NCI-H1105 (cell line): ENCODE measurements around the gene MRPL57.
"Not testable (repeated sequence)": the region's sequence is repeated elsewhere in the genome, so short reads cannot be mapped to it uniquely, and the experiment has no call there.

ENCODE experiments used
- DNase-seq: peaks from one replicate; lab custom pipeline; 2025; lab: John Stamatoyannopoulos, UW

MRPL57 gene

DNA sequence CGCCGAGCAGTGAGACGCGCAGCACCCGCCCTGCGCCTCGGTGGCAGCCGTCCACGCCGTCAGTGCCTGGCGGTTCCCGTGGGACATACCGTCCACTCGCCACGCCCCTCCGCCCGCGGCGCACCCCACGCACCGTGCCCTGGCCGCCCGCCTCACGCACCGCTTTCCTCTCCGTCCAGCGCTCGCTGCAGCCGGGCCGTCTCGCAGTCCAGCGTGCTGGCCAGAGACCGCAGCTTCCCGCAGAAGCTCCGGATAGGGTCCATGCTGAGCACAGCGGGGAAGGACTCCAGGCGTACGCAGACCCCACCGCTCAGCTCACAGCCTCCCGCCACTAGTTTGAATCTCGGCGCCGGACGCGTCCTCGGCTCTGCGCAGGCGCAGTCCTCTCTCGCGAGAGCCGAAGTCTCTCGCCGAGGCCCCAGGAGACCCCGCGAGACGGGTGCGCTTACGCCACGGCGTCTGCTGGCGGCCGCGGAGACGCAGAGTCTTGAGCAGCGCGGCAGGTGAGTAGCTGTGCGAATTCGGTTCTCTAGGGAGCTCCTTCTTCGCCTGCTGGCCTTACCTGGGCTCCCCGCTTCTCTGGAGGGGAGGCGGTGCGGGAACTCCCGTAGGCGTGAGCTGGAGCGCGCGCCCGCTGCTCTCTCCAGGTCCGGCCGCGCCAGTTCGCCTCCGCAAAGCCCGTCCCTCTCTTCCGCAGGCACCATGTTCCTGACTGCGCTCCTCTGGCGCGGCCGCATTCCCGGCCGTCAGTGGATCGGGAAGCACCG is at the start of gene MRPL57, which contains the start of gene SKA3:
MRPL57 (plus strand) TSS at position 444 of the 767 bp plus-strand sequence; CDS start at position 703, 259 bp downstream.
SKA3 (minus strand) TSS at position 338 of the 767 bp plus-strand sequence; CDS start at position 263, 75 bp downstream.
- DNase-seq: peak; percentile 85

DNA sequence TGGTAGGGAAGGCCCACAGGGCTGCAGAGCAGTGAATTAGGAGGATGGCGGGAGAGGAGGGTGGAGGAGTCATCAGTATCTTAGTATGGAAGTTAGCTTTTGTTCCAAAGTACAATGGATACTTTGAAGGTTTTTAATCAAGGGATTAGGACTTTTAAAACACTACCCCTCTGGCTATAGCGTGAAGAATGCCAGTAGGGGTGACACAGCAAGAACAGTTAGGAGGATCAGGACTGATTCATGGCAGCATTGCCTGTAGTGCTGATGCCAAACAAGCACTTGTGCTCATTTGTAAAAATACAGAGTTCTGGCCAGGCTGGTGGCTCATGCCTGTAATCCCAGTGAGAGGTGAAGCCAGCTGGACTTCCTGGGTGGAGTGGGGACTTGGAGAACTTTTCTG is 46.3 kb upstream of the MRPL57 start:
- no peak for DNase-seq

DNA sequence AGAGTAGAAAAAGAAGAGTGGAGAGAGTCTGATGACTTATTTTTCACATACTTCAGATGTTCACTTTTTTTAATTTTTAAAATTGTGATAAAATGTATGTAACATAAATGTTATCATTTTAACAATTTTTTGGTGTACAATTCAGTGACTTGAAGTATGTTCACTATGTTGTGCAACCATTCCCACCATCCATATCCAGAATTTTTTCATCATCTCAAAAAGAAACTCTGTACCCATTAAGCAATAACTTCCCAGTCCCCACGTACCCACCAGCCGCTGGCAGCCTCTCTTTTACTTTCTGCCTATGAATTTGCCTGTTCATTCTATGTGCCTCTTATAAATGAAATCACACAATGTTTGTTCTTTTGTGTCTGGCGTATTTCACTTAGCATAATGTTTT is 43.4 kb upstream of the MRPL57 start:
- DNase-seq: no peak

DNA sequence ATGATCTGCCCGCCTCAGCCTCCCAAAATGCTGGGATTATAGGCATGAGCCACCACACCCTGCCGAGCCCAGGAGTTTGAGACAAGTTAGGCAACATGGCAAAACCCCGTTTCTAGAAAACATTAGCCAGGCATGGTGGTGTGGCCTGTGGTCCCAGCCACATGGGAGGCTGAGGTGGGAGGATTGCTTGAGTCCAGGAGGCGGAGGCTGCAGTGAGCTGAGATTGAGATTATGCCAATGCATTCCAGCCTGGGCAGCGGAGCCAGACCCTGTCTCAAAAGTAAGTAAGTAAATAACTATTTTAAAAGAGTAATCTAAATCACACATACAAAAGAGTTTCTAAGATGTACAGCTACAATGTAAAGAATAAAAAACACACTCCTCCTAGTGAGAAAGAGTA is 42.0 kb upstream of the MRPL57 start:
- no peak for DNase-seq

DNA sequence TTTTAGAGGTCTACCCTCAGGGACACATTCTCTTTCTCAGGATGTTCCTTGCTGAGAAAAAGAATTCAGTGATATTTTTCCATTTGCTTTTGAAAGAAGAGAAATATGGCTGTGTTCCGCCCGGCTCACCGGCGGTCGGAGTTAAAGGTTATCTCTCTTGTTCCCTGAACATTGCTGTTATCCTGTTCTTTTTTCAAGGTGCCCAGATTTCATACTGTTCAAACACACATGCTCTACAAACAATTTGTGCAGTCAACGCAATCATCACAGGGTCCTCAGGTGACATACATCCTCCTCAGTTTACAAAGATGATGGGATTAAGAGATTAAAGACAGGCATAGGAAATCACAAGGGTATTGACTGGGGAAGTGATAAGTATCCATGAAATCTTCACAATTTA is 40.6 kb upstream of the MRPL57 start:
- not testable (repeated sequence) for DNase-seq

DNA sequence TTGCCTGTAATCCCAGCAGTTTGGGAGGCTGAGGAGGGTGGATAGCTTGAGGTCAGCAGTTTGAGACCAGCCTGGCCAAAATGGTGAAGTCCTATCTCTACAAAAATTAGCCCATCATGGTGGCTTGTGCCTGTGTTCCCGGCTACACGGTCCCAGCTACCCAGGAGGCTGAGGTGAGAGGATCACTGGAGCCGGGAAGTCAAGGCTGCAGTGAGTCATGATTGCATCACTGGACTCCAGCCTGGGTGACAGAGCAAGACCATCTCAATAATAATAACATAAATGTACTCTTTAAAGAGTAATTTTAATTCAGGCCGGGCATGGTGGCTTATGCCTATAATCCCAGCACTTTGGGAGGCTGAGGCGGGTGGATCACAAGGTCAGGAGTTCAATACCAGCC is 38.8 kb upstream of the MRPL57 start:
- no peak for DNase-seq

- no peak for DNase-seq
These were observed 37.9 kb upstream of the MRPL57 start for GRCh38 chr13:21138561-21138960.

GRCh38 chr13:21139374-21139773 is 37.1 kb upstream of the MRPL57 start:
- DNase-seq: no peak

DNA sequence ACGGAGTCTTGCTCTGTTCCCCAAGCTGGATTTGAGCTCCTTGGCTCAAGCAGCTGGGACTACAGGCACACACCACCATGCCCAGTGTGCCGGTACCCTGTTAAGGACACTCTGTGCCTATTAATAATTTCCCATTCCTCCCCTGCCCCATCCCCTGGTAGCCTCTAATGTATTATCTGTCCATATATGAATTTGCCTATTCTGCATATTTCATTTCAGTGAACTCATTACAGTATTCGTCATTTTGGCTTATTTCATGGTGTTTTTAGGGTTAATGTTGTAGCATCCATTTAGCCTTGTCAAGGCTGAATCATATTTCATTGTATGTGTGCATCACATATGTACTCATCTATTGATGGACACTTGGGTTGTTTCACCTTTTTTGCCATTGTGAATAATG is 33.7 kb upstream of the MRPL57 start:
- no peak for DNase-seq

GRCh38 chr13:21147827-21148226 is 28.6 kb upstream of the MRPL57 start:
- DNase-seq: no peak

- no peak for DNase-seq
These were observed 27.8 kb upstream of the MRPL57 start for GRCh38 chr13:21148557-21149258.

DNA sequence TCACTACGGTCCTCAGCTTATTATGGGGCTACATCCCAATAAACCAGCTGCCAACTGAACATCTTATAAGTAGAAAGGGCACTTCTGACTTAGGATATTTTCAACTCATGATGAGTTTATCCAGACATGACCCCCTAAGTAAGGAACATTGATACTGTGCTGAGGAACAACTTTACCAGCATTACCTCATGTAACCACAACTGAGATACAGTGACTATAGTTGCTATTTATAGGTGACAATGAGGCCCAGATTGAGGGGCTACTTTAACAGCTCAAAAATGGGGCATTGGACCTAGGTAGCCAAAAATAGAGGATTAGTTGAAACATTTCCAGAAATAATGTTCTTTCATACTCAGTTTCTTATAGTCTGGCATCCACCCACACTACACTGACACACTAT is 26.9 kb upstream of the MRPL57 start:
- no peak for DNase-seq

- DNase-seq: no peak
These were observed 26.4 kb upstream of the MRPL57 start for GRCh38 chr13:21150013-21150412.

- no peak for DNase-seq
These were observed 24.1 kb upstream of the MRPL57 start for GRCh38 chr13:21152251-21152899.

GRCh38 chr13:21164631-21165030 is 11.8 kb upstream of the MRPL57 start:
- DNase-seq: no peak

GRCh38 chr13:21165606-21166005 is 10.9 kb upstream of the MRPL57 start:
- not testable (repeated sequence) for DNase-seq

DNA sequence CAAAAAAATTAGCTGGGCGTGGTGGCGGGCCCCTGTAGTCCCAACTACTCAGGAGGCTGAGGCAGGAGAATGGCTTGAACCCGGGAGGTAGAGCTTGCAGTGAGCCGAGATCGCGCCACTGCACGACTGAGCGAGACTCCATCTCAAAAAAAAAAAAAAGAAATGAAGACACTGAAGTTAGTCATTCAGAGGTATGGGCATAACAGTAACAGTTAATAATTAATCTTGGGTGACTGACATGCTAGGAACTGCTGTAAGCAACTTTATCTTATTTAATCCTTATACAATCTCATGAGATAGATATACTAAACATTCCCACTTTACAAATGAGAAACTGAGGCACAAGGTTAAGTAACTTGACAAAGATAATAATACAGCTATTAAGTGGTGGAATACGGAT is 5.0 kb upstream of the MRPL57 start:
- DNase-seq: no peak

DNA sequence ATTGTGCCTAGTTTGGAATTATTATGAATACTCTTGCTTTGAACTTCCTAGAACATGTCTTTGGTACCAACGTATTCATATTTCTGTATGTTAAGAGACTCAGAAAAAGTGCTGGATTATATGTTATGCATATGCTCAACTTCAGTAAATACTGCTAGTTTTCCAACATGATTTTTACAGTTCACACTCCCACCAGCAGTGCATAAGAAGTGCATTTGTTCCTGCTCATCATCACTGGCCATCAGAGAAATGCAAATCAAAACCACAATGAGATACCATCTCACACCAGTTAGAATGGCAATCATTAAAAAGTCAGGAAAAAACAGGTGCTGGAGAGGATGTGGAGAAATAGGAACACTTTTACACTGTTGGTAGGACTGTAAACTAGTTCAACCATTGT is 2.7 kb upstream of the MRPL57 start:
- DNase-seq: not testable (repeated sequence)

DNA sequence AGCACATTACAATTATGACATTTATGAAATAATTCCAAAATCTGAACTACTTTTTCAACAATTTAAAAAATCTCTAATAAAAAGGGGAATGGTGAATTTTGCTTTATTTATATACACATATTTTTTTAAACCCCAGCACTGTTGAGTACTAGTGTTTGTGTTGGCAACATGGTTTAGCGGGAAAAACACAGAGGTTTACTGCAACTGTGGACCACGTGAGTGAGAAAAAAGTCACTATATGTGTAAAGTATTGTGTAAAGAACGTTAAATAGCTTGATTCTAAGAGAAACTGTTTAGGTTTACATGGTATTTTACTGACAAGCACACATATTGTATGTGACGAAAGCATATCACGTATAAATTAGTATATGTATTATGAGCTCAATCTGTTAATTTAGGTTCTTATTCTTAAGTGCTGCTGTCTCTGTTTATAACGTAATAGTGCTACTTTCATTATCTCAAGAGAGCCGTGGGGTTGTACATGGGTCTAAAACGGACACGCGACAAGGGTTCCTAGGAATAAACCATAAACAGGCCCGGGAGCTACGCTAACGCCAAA is 723 bp upstream of the MRPL57 start:
- DNase-seq: no peak

DNA sequence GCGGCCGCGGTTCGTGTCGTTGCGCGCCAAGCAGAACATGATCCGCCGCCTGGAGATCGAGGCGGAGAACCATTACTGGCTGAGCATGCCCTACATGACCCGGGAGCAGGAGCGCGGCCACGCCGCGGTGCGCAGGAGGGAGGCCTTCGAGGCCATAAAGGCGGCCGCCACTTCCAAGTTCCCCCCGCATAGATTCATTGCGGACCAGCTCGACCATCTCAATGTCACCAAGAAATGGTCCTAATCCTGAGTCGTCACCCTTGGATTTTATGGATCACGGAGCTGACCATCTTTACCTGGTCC is 475 bp downstream of the MRPL57 start:
- no peak for DNase-seq

GRCh38 chr13:21181671-21182070 is 5.2 kb downstream of the MRPL57 start:
- DNase-seq: no peak

DNA sequence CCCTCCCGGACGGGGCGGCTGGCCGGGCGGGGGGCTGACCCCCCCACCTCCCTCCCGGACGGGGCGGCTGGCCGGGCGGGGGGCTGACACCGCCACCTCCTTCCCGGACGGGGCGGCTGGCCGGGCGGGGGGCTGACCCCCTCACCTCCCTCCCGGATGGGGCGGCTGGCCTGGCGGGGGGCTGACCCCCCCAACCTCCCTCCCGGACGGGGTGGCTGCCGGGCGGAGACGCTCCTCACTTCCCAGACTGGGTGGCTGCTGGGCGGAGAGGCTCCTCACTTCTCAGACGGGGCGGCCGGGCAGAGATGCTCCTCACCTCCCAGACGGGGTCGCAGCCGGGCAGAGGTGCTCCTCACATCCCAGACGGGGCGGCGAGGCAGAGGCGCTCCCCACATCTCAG is 10.0 kb downstream of the MRPL57 start:
- not testable (repeated sequence) for DNase-seq

DNA sequence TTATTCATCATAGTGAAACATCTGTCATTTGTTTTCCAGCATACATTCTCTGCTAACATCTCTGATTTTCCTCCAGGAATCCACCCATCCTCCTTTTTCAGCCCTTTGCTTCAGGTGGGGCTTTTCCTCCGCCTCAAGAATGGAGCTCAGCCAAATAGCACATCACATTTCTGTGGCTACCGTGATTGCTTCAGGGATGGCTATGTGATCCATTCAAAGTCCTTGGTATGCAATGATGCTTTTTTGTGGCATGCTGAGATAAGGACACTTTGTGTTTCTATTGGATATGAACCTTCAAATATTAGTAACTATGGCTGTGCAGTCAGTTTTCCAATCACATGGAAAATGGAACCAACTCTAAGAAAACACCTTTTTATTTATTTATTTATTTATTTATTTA is 18.3 kb downstream of the MRPL57 start:
- not testable (repeated sequence) for DNase-seq
